Measurements from ENCODE around the gene CDH13. TPM values are rescaled to one million over a fixed set of nuclear protein-coding genes. Genes with fewer than 3 reads are reported as not detected.

The CDH13 gene
- total RNA-seq, 4 donors from 2014 or later, result 5.8 to 36.7 (median 20.4) TPM

DNA sequence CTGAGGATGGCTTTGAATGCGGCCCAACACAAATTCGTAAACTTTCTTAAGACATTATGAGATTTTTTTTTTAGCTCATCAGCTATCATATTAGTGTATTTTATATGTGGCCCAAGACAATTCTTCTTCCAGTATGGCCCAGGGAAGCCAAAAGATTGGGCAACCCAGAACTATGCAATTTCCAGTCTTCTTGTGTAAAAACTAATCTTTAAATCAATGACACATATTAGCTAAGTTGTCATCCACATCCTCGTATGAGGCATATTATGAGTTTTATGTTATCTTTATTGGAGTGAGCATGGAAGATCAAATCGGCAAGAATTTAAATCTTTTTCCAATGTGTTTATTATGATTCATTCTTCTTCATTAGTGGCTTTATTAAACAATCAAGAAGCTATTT, 982.4 kb downstream of the CDH13 start:
- TF ChIP-seq, protein P1, sequence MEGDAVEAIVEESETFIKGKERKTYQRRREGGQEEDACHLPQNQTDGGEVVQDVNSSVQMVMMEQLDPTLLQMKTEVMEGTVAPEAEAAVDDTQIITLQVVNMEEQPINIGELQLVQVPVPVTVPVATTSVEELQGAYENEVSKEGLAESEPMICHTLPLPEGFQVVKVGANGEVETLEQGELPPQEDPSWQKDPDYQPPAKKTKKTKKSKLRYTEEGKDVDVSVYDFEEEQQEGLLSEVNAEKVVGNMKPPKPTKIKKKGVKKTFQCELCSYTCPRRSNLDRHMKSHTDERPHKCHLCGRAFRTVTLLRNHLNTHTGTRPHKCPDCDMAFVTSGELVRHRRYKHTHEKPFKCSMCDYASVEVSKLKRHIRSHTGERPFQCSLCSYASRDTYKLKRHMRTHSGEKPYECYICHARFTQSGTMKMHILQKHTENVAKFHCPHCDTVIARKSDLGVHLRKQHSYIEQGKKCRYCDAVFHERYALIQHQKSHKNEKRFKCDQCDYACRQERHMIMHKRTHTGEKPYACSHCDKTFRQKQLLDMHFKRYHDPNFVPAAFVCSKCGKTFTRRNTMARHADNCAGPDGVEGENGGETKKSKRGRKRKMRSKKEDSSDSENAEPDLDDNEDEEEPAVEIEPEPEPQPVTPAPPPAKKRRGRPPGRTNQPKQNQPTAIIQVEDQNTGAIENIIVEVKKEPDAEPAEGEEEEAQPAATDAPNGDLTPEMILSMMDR (IDR thresholded peaks at IDR 0.05 in 4 of 5, conservative IDR thresholded peaks at IDR 0.05 in 1 of 5), result no peak
- no peak for TF ChIP-seq POLR2A (IDR thresholded peaks at IDR 0.05)
- H3K4me1 ChIP-seq, result no peaks in the 10 kb centered on the region
- no peaks in the 10 kb centered on the region for H3K9me3 ChIP-seq
- H3K36me3 ChIP-seq, result no peaks in the 10 kb centered on the region
- H3K27ac ChIP-seq, result no peak overlapping the region
- no peaks in the 10 kb centered on the region for H3K27me3 ChIP-seq
- ATAC-seq, result no peak
- no peak overlapping the region for H3K4me3 ChIP-seq
- in situ Hi-C loops (cut with MboI; ENCODE audit: low sequenced_read_pairs in 4 of 4), result no loop called here
- intact Hi-C loops (cut with DNase I; ENCODE audit: low total_unique reads), result no loop called here
- DNase-seq, result no peak

DNA sequence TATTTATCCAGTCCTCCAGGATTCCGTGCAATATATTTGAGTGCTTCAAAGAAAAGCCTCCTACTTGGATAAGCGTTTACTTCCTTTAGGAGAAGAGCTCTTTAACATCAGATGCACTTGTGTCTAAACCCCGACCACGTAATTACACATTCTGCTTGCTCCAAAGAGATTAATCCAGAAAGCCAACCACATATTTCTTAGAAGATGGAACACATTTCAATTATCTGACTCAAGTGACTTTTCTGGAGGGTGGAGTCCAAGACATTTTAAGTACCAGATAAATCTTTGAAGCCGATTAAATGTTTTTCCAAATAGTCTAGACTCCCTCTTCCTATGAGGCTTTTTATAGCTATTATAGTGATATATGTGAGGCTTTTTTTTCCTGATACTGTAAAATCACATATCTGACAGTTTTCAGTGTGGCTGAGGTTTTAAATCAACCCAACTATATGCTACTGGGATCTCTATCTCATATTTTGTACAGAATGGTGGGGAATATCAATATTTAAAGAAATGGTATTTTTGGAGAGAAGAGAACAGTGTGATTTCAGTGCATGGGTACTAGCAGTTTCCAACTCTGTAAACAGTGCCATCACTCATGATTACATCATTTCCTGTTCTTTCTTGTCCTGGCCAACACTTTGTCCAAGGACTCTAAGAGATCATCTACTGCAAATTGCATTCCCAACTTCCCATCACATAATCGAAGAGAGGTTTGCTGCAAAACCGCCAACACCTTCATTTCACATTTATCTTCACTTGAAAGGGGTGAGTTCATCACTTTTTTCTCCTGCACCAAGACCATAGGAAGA, 988.6 kb downstream of the CDH13 start:
- intact Hi-C loops (cut with DNase I; ENCODE audit: low total_unique reads) (no loop called here), in situ Hi-C loops (cut with MboI; ENCODE audit: low sequenced_read_pairs in 4 of 4) (no loop called here)
- H3K27ac ChIP-seq, result no peak overlapping the region
- TF ChIP-seq, protein P1 (IDR thresholded peaks at IDR 0.05 in 4 of 5, conservative IDR thresholded peaks at IDR 0.05 in 1 of 5), result no peak
- TF ChIP-seq POLR2A (IDR thresholded peaks at IDR 0.05), result no peak
- H3K27me3 ChIP-seq, result no peaks in the 10 kb centered on the region
- no peak overlapping the region for H3K4me3 ChIP-seq
- H3K36me3 ChIP-seq, result no peaks in the 10 kb centered on the region
- peaks cover 0 to 4% of the 10 kb centered on the region in 2 donors for H3K4me1 ChIP-seq
- ATAC-seq, result no peak
- no peak for DNase-seq
- no peaks in the 10 kb centered on the region for H3K9me3 ChIP-seq

DNA sequence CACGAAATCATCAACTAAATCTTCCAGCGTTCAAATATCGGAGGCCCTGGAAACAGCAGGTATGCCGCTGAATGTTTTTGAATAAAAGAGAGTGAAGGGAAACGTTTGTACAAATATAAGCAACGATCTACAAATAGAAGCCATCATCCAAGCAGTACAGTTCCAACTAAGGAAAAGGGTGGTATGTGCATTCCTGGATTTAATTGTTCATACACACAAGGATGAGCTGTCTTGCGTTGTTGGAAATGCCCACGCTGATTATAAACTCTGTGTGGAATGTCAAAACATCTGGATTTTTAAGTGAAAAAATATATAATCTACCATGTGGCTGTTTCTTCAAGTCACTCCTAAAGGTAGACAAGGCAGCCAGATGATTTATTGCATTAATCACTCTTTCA, 989.2 kb downstream of the CDH13 start:
- ATAC-seq, result no peak
- Histone ChIP-seq H3K4me3 (no peak overlapping the region), H3K4me1 (peaks cover 0 to 4% of the 10 kb centered on the region in 2 donors), H3K27ac (no peak overlapping the region), H3K27me3 (no peaks in the 10 kb centered on the region), H3K36me3 (no peaks in the 10 kb centered on the region), H3K9me3 (no peaks in the 10 kb centered on the region)
- intact Hi-C loops (cut with DNase I; ENCODE audit: low total_unique reads), result no loop called here
- no peak for TF ChIP-seq POLR2A (IDR thresholded peaks at IDR 0.05)
- TF ChIP-seq, protein P1 (IDR thresholded peaks at IDR 0.05 in 4 of 5, conservative IDR thresholded peaks at IDR 0.05 in 1 of 5), result no peak
- no peak for DNase-seq
- in situ Hi-C loops (cut with MboI; ENCODE audit: low sequenced_read_pairs in 4 of 4), result no loop called here

DNA sequence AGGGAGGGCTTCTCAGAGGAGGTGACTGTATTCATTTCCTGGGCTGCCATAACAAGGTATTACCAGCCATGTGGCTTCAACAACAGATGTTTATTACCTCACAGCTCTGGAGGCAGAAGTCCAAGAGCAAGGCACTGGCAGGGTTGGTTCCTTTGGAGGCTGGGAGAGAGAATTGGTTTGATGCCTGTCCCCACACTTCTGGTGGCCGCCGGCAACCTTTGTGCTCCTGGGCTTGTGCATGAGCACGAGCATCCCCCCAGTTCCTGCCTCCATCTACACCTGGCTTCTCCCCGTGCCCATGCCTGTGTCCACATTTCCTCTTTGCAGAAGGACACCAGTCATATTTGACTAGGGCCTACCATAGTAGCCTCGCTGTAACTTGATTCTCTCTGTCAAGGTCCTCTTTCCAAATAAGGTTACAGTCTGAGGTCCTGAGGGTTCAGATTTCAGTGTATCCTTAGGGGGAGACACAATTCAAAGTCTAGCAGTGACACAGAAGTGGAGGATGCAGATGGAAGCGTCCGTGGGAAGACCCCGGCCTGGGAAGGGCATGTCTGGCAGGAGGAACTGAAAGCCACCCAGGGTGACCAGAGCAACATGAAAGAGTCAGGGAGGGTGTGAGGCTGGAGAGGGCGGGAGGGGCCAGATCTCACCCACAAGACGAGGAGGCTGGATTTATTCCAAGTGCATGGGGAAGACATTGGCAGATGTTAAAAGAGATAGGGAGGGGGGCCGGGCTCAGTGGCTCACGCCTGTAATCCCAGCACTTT, 992.8 kb downstream of the CDH13 start:
- in situ Hi-C loops (cut with MboI; ENCODE audit: low sequenced_read_pairs in 4 of 4), result no loop called here
- intact Hi-C loops (cut with DNase I; ENCODE audit: low total_unique reads), result no loop called here

More for the DNA sequence above, 992.8 kb downstream of the CDH13 start:
- TF ChIP-seq, protein P1 (IDR thresholded peaks at IDR 0.05 in 4 of 5, conservative IDR thresholded peaks at IDR 0.05 in 1 of 5), result no peak
- TF ChIP-seq POLR2A (IDR thresholded peaks at IDR 0.05), result no peak
- H3K27me3 ChIP-seq, result no peaks in the 10 kb centered on the region
- peaks cover 0 to 4% of the 10 kb centered on the region in 2 donors for H3K4me1 ChIP-seq
- H3K9me3 ChIP-seq, result no peaks in the 10 kb centered on the region
- H3K36me3 ChIP-seq, result no peaks in the 10 kb centered on the region
- no peak overlapping the region for H3K27ac ChIP-seq
- no peak overlapping the region for H3K4me3 ChIP-seq
- DNase-seq (no peak), ATAC-seq (no peak)
